A549 (cell line): ENCODE data around the gene PGF. TPM values are rescaled to one million over a fixed set of nuclear protein-coding genes. Genes with fewer than 3 reads are reported as not detected.

Source experiments
- ATAC-seq, 2 experiments: fragments of 200-7000 bp in 1 of 2; fragments of >200 bp in 1 of 2; cut with Nextera tagmentation in 1 of 2; cut with Tn5 transposase in 1 of 2; 3 replicates each; pipeline versions ENCODE4 v1.8.0 to v1.9.1; 2018 to 2020; ENCODE audit warnings: mild to moderate bottlenecking in 1 of 2, moderate library complexity in 1 of 2
- CTCF ChIA-PET: fragments of 300-600 bp; sonication (Branson Sonifier 250); formaldehyde crosslinking; extraction: SDS; loops from one replicate; lab custom pipeline; 2021; ENCODE audit warnings: antibody characterized with exemption, inconsistent platforms; lab: Yijun Ruan, JAX
- POLR2A ChIA-PET: fragments of 350-600 bp; formaldehyde crosslinking; extraction: SDS; loops from one replicate; lab custom pipeline; 2021; ENCODE audit warnings: antibody characterized with exemption, inconsistent platforms; lab: Yijun Ruan, JAX
- DNase-seq, 2 experiments: peaks; one replicate each; pipeline versions ENCODE4 v3.0.0 to v3.0.0-alpha.2; 2011 to 2016; ENCODE audit warnings: low read depth in 1 of 2, low spot score in 1 of 2
- FAIRE-seq: peaks from 2 replicates; lab custom pipeline; 2011; peaks lifted over from hg19 to GRCh38; lab: Jason Lieb, UNC
- H3K27ac ChIP-seq, 2 experiments: fragments of >200 bp; sonication (Bioruptor Twin); formaldehyde crosslinking; 3 replicates each; pipeline ENCODE4 v1.5.1; 2016 to 2017
- H3K4me1 ChIP-seq: fragments of >200 bp; sonication (Bioruptor Twin); formaldehyde crosslinking; 3 replicates; pipeline ENCODE4 v1.6.1; 2016
- H3K4me2 ChIP-seq: fragments of >200 bp; sonication (Bioruptor Twin); formaldehyde crosslinking; 3 replicates; pipeline ENCODE4 v1.6.1; 2016
- H3K4me3 ChIP-seq: fragments of >200 bp; sonication (Bioruptor Twin); formaldehyde crosslinking; 3 replicates; pipeline ENCODE4 v1.5.1; 2016
- H3K9me3 ChIP-seq: fragments of >200 bp; sonication (Bioruptor Twin); formaldehyde crosslinking; 3 replicates; pipeline ENCODE4 v1.6.1; 2016
- BHLHE40 ChIP-seq: IDR thresholded peaks from 2 replicates; pipeline ENCODE4 v1.6.1; 2012; ENCODE audit warnings: low read depth, low read length, inconsistent platforms
- CBX2 ChIP-seq: fragments of 200-600 bp; sonication (generic); IDR thresholded peaks from 2 replicates; pipeline ENCODE4 v1.6.1; 2016; ENCODE audit warnings: low read depth, mild to moderate bottlenecking, borderline replicate concordance
- CHD4 ChIP-seq: fragments of 200-600 bp; sonication (generic); IDR thresholded peaks from 2 replicates; pipeline ENCODE4 v1.6.1; 2016; ENCODE audit warnings: antibody characterized with exemption, mild to moderate bottlenecking, borderline replicate concordance
- EHF ChIP-seq: fragments of 250-450 bp; sonication (Bioruptor Pico); IDR thresholded peaks from 2 replicates; pipeline ENCODE4 v1.5.0; 2020; ENCODE audit warnings: mild to moderate bottlenecking
- EHMT2 ChIP-seq: fragments of 200-600 bp; sonication (generic); IDR thresholded peaks from 2 replicates; pipeline ENCODE4 v1.6.1; 2016; ENCODE audit warnings: antibody characterized with exemption, low read depth, mild to moderate bottlenecking, moderate library complexity
- EP300 ChIP-seq, 2 experiments: fragments of >200 bp; sonication (Bioruptor Twin); formaldehyde crosslinking; IDR thresholded peaks; 2 replicates in 1 of 2; 3 replicates in 1 of 2; pipeline ENCODE4 v1.6.1; 2016 to 2017
- ESRRA ChIP-seq: fragments of 150-350 bp; IDR thresholded peaks from 2 replicates; pipeline ENCODE4 v1.6.1; 2014; ENCODE audit warnings: mild to moderate bottlenecking, low read length, borderline replicate concordance
- FOSL2 ChIP-seq, 2 experiments: fragments of 450-650 bp in 1 of 2; fragments of >200 bp in 1 of 2; sonication (Bioruptor Twin) in 1 of 2; formaldehyde crosslinking; IDR thresholded peaks; 2 replicates each; pipeline versions ENCODE4 v1.5.0 to v1.6.1; 2016 to 2020; ENCODE audit warnings: mild to moderate bottlenecking in 1 of 2, moderate library complexity in 1 of 2
- GATA3 ChIP-seq: IDR thresholded peaks from 2 replicates; pipeline ENCODE4 v1.6.1; 2012; ENCODE audit warnings: borderline replicate concordance
- HOXB5 ChIP-seq: fragments of 250-450 bp; sonication (Bioruptor Pico); IDR thresholded peaks from 2 replicates; pipeline ENCODE4 v1.5.0; 2020; ENCODE audit warnings: mild to moderate bottlenecking, moderate library complexity
- JUN ChIP-seq, 2 experiments: fragments of >200 bp; sonication (Bioruptor Twin); formaldehyde crosslinking; IDR thresholded peaks; 2 replicates in 1 of 2; 3 replicates in 1 of 2; pipeline ENCODE4 v1.6.1; 2016 to 2017
- JUNB ChIP-seq: fragments of >200 bp; sonication (Bioruptor Twin); formaldehyde crosslinking; IDR thresholded peaks from 2 replicates; pipeline ENCODE4 v1.6.1; 2016
- KDM1A ChIP-seq: fragments of 200-600 bp; sonication (generic); IDR thresholded peaks from 2 replicates; pipeline ENCODE4 v1.6.1; 2016; ENCODE audit warnings: low read depth, mild to moderate bottlenecking
- KDM5A ChIP-seq: fragments of 200-600 bp; sonication (generic); IDR thresholded peaks from 2 replicates; pipeline ENCODE4 v1.6.1; 2016; ENCODE audit warnings: antibody characterized with exemption, mild to moderate bottlenecking
- MAFK ChIP-seq: fragments of 450-650 bp; IDR thresholded peaks from 2 replicates; pipeline ENCODE4 v1.6.1; 2014; ENCODE audit not compliant: partially characterized antibody
- NFE2L2 ChIP-seq: fragments of 150-350 bp; conservative IDR thresholded peaks from 2 replicates; pipeline ENCODE4 v1.6.1; 2014; ENCODE audit warnings: low read length
- NPAS2 ChIP-seq: fragments of 250-450 bp; sonication (Bioruptor Pico); IDR thresholded peaks from 2 replicates; pipeline ENCODE4 v1.8.0; 2022; ENCODE audit warnings: mild to moderate bottlenecking, moderate library complexity, borderline replicate concordance
- POLR2AphosphoS2 ChIP-seq: conservative IDR thresholded peaks from 2 replicates; pipeline ENCODE4 v1.6.1; 2012; ENCODE audit warnings: low read length, improper control_type of control experiment, inconsistent platforms
- RAD21 ChIP-seq, 2 experiments: fragments of >200 bp in 1 of 2; sonication (Bioruptor Twin) in 1 of 2; formaldehyde crosslinking in 1 of 2; IDR thresholded peaks in 1 of 2; conservative IDR thresholded peaks in 1 of 2; 2 replicates in 1 of 2; 3 replicates in 1 of 2; pipeline ENCODE4 v1.6.1; 2012 to 2018; ENCODE audit warnings: inconsistent platforms in 1 of 2
- RARB ChIP-seq: fragments of 250-450 bp; sonication (Bioruptor Pico); IDR thresholded peaks from 2 replicates; pipeline ENCODE4 v1.8.0; 2021; ENCODE audit warnings: mild to moderate bottlenecking, moderate library complexity
- TFCP2L1 ChIP-seq: fragments of 250-450 bp; sonication (Bioruptor Pico); IDR thresholded peaks from 2 replicates; pipeline ENCODE4 v1.5.0; 2021; ENCODE audit warnings: mild to moderate bottlenecking
- TP53 ChIP-seq: fragments of 250-450 bp; sonication (Bioruptor Pico); IDR thresholded peaks from 2 replicates; pipeline ENCODE4 v1.5.0; 2021; ENCODE audit warnings: mild to moderate bottlenecking, moderate library complexity
- ZC3H11A ChIP-seq: fragments of 450-650 bp; IDR thresholded peaks from 2 replicates; pipeline ENCODE4 v1.6.1; 2014; ENCODE audit warnings: antibody characterized with exemption, mild to moderate bottlenecking
- WGBS: methylation state at CpG from one replicate; pipeline ENCODE4 v1.1.6; 2017; ENCODE audit errors: missing lambda C conversion rate; 5-methylcytosine and 5-hydroxymethylcytosine counted together
- polyA plus RNA-seq, 4 experiments: library from polyadenylated mRNA; depleted of rRNA in 3 of 4; stranded (reverse); fragments of >200 nt; fragmentation: RNase III in 1 of 4; extraction: RNeasy Plus Mini Kit Qiagen cat#74134 plus additional on column Dnase treatment in 1 of 4; gene quantifications; 2 replicates in 3 of 4; 3 replicates in 1 of 4; pipeline ENCODE4 v1.2.3, GENCODE V29; 2011 to 2017
- TF ChIP-seq, protein P1 (sequence below): fragments of >200 bp; sonication (Bioruptor Twin); formaldehyde crosslinking; IDR thresholded peaks from 3 replicates; pipeline ENCODE4 v1.5.1; 2016
- TF ChIP-seq, protein P2 (sequence below): IDR thresholded peaks from 2 replicates; pipeline ENCODE4 v1.6.1; 2012
- TF ChIP-seq, protein P3 (sequence below): IDR thresholded peaks from 2 replicates; pipeline ENCODE4 v1.6.1; 2012; ENCODE audit warnings: low read depth, borderline replicate concordance
- TF ChIP-seq, protein P4 (sequence below): fragments of 250-450 bp; sonication (Bioruptor Pico); IDR thresholded peaks from 2 replicates; pipeline ENCODE4 v1.5.0; 2020; ENCODE audit warnings: low read depth, mild to moderate bottlenecking, moderate library complexity
- TF ChIP-seq, protein P5 (sequence below): fragments of 150-350 bp; IDR thresholded peaks from 2 replicates; pipeline ENCODE4 v1.6.1; 2014; ENCODE audit warnings: low read depth, mild to moderate bottlenecking, low read length

PGF gene
- polyA plus RNA-seq, 2 of the 4 experiments (the other 2 are of a cell fraction), result 0.63 to 1.1 TPM

DNA sequence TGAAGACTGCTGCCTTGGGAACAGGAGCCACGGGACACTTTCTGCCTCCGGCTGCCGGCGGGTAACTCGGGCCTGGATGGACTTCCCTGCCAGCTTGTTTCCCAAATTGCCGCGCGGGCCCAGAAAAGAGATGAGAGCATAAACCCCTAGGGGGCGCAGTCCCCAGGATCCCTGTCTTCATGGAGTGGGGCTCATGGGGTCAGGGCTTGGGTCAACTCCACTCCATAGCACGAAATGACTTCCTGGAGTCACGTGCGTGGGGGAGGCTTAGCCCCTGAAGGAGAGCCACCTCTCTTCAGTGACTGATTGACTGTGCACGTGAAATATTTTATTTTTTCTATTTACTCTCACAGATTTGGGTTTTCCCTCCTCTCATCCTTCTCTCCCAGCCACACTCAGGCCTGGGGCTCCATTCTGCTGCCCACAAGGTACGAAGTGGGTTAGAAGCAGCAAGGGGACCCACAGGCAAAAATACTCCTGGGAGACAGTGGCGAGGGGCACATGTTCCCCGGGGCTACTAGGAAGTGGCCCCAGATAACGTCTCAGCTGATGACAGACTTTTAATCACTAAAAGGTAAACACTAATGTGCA, 10.0 kb downstream of the PGF start:
- 26% methylated on average over 17 of the region's 17 CpGs for WGBS
- ATAC-seq (peak; percentile 59 to 70), FAIRE-seq (no peak), DNase-seq (peak; percentile 68 to 75)
- peak overlapping the region in 1 of 2 experiments; percentile 65; a peak in 2 of 6 replicates for H3K27ac ChIP-seq
- peaks cover 15% of the 10 kb centered on the region for H3K4me1 ChIP-seq
- ChIA-PET CTCF (interaction anchor here (0.6 to 7.9 kb wide), 53 partner anchors 9 to 359 kb away, joined by 3 to 105 read pairs (median 4); partner anchors contain the start of genes ACYP1, DLST, EIF2B2 and PGF), POLR2A (interaction anchor here (1.0 kb wide), 1 partner anchor 182 kb away, joined by 3 read pairs; the partner anchor contains the start of gene NEK9)
- no peak overlapping the region for H3K4me3 ChIP-seq
- peak overlapping the region; percentile 66 for H3K4me2 ChIP-seq
- TF ChIP-seq CBX2 (no peak), MAFK (no peak), HOXB5 (no peak), RARB (CRISPR knock-in tag) (no peak), RAD21 (conservative IDR thresholded peaks at IDR 0.05 in 1 of 2, IDR thresholded peaks at IDR 0.05 in 1 of 2) (peak in 1 of 2 experiments; percentile 17; a peak in 1 of 5 replicates), KDM5A (no peak), NFE2L2 (no peak), BHLHE40 (peak; percentile 40; the same call in 1 of the 2 replicates), ESRRA (no peak), EP300 (IDR thresholded peaks at IDR 0.05) (no peak), TFCP2L1 (no peak), FOSL2 (IDR thresholded peaks at IDR 0.05) (no peak), FOSL2 (CRISPR knock-in tag; IDR thresholded peaks at IDR 0.05) (no peak), EHF (CRISPR knock-in tag) (no peak)
- TF ChIP-seq, protein P1, sequence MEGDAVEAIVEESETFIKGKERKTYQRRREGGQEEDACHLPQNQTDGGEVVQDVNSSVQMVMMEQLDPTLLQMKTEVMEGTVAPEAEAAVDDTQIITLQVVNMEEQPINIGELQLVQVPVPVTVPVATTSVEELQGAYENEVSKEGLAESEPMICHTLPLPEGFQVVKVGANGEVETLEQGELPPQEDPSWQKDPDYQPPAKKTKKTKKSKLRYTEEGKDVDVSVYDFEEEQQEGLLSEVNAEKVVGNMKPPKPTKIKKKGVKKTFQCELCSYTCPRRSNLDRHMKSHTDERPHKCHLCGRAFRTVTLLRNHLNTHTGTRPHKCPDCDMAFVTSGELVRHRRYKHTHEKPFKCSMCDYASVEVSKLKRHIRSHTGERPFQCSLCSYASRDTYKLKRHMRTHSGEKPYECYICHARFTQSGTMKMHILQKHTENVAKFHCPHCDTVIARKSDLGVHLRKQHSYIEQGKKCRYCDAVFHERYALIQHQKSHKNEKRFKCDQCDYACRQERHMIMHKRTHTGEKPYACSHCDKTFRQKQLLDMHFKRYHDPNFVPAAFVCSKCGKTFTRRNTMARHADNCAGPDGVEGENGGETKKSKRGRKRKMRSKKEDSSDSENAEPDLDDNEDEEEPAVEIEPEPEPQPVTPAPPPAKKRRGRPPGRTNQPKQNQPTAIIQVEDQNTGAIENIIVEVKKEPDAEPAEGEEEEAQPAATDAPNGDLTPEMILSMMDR, result peak; percentile 62
- TF ChIP-seq, protein P2, sequence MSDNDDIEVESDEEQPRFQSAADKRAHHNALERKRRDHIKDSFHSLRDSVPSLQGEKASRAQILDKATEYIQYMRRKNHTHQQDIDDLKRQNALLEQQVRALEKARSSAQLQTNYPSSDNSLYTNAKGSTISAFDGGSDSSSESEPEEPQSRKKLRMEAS, result peak; percentile 46; the same call in 1 of the 2 replicates
- no peaks in the 10 kb centered on the region for H3K9me3 ChIP-seq

DNA sequence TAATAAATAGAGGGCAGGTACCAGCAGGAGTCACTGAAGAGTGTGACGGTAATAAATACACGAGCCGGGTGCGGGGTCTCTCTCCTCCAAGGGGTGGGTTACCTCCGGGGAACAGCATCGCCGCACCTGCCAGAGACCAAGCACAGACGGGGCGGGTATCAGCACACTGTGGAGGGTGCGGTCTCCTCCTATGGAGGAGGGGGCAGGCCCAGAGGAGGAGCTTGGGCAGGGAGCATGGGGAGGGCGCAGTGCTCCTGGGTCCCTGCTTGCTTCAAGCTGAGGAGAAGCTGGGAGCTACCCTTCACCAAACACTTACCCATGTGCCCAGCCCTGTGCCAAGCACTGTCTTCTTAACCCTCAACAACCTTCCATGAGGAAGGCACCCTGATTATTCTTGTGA, 12.8 kb downstream of the PGF start:
- H3K4me2 ChIP-seq, result no peak overlapping the region
- H3K4me3 ChIP-seq, result no peak overlapping the region
- H3K27ac ChIP-seq, result no peak overlapping the region
- FAIRE-seq, result no peak
- ChIA-PET CTCF (interaction anchor here (0.5 to 7.9 kb wide), 5 partner anchors 15 to 364 kb away, joined by 3 to 105 read pairs (median 11); partner anchors contain the start of gene PGF), POLR2A (interaction anchor here (0.6 kb wide), 1 partner anchor 163 kb away, joined by 4 read pairs; no protein-coding TSS in a partner anchor)
- peaks cover 23% of the 10 kb centered on the region for H3K4me1 ChIP-seq
- no peaks in the 10 kb centered on the region for H3K9me3 ChIP-seq
- ATAC-seq, result no peak
- no peak for DNase-seq
- WGBS, result 87% methylated on average over 11 of the region's 11 CpGs
- TF ChIP-seq KDM1A (no peak), TP53 (no peak), JUNB (no peak), KDM5A (no peak), POLR2AphosphoS2 (no peak), HOXB5 (no peak), EP300 (IDR thresholded peaks at IDR 0.05) (no peak), CHD4 (no peak), NPAS2 (CRISPR knock-in tag) (no peak), JUN (IDR thresholded peaks at IDR 0.05) (no peak), ZC3H11A (no peak), GATA3 (no peak), EHMT2 (no peak), EHF (CRISPR knock-in tag) (no peak), ESRRA (no peak)
- TF ChIP-seq, protein P3, sequence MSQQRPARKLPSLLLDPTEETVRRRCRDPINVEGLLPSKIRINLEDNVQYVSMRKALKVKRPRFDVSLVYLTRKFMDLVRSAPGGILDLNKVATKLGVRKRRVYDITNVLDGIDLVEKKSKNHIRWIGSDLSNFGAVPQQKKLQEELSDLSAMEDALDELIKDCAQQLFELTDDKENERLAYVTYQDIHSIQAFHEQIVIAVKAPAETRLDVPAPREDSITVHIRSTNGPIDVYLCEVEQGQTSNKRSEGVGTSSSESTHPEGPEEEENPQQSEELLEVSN, result no peak
- TF ChIP-seq, protein P4, sequence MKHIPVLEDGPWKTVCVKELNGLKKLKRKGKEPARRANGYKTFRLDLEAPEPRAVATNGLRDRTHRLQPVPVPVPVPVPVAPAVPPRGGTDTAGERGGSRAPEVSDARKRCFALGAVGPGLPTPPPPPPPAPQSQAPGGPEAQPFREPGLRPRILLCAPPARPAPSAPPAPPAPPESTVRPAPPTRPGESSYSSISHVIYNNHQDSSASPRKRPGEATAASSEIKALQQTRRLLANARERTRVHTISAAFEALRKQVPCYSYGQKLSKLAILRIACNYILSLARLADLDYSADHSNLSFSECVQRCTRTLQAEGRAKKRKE (CRISPR knock-in tag), result no peak
- TF ChIP-seq, protein P5, sequence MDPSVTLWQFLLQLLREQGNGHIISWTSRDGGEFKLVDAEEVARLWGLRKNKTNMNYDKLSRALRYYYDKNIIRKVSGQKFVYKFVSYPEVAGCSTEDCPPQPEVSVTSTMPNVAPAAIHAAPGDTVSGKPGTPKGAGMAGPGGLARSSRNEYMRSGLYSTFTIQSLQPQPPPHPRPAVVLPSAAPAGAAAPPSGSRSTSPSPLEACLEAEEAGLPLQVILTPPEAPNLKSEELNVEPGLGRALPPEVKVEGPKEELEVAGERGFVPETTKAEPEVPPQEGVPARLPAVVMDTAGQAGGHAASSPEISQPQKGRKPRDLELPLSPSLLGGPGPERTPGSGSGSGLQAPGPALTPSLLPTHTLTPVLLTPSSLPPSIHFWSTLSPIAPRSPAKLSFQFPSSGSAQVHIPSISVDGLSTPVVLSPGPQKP, result no peak
